Osteocyte (in vitro differentiated cells): ENCODE measurements around the gene WDR93. TPM values are rescaled to one million over a fixed set of nuclear protein-coding genes. Genes with fewer than 3 reads are reported as not detected.

Experiments used
- DNase-seq: peaks from one replicate; pipeline ENCODE4 v3.0.0; 2021; ENCODE audit warnings: mixed read lengths; ENCODE audit not compliant: unreplicated experiment; ENCODE audit errors: extremely low spot score
- H3K27ac Mint-ChIP-seq: one replicate; pipeline ENCODE4 v1.8.0; 2021; ENCODE audit warnings: mild to moderate bottlenecking, mixed read lengths; ENCODE audit not compliant: unreplicated experiment
- H3K27me3 Mint-ChIP-seq: one replicate; pipeline ENCODE4 v1.8.0; 2021; ENCODE audit warnings: mixed read lengths; ENCODE audit not compliant: unreplicated experiment
- H3K36me3 Mint-ChIP-seq: one replicate; pipeline ENCODE4 v1.8.0; 2021; ENCODE audit warnings: mixed read lengths; ENCODE audit not compliant: unreplicated experiment
- H3K4me1 Mint-ChIP-seq: one replicate; pipeline ENCODE4 v1.8.0; 2021; ENCODE audit warnings: mixed read lengths; ENCODE audit not compliant: unreplicated experiment
- H3K4me3 Mint-ChIP-seq: one replicate; pipeline ENCODE4 v1.8.0; 2021; ENCODE audit warnings: mild to moderate bottlenecking, moderate library complexity, mixed read lengths; ENCODE audit not compliant: unreplicated experiment
- H3K9me3 Mint-ChIP-seq: one replicate; pipeline ENCODE4 v1.8.0; 2021; ENCODE audit warnings: mixed read lengths; ENCODE audit not compliant: unreplicated experiment
- total RNA-seq: library from RNA; stranded (reverse); gene quantifications from 2 replicates; pipeline ENCODE4 v1.2.1, GENCODE V29; 2021
- TF ChIP-seq, protein P1 (sequence below): fragments of 200-600 bp; sonication (generic); IDR thresholded peaks from 2 replicates; pipeline ENCODE4 v1.5.0; 2021; ENCODE audit warnings: antibody characterized with exemption, mild to moderate bottlenecking, moderate library complexity

The WDR93 gene
- total RNA-seq, 1 donor from 2014 or later = 0.19 TPM

DNA sequence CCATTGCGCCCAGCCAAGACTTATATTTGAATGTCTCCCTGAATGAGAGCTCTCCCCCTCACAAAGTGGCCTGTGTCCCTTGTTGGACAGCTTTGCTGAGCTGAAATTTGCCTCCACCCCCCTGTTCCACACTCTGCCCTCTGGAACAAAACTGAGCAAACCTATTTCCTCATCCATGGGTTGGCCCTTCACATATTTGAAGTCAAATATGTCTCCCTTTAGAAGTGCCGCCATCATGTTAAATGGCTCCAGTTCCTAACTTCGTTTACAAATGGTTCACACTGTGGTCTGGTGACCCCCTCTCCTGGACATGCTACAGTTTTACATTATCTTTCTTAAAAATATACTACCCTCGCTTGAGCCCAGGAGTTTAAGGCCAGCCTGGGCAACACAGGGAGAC is 16.1 kb upstream of the WDR93 start:
- Mint-ChIP-seq H3K9me3 (no peaks in the 10 kb centered on the region), H3K36me3 (no peaks in the 10 kb centered on the region), H3K27me3 (no peaks in the 10 kb centered on the region), H3K4me3 (no peak overlapping the region), H3K4me1 (peaks cover 5% of the 10 kb centered on the region), H3K27ac (no peak overlapping the region)
- DNase-seq = no peak
- TF ChIP-seq, protein P1, sequence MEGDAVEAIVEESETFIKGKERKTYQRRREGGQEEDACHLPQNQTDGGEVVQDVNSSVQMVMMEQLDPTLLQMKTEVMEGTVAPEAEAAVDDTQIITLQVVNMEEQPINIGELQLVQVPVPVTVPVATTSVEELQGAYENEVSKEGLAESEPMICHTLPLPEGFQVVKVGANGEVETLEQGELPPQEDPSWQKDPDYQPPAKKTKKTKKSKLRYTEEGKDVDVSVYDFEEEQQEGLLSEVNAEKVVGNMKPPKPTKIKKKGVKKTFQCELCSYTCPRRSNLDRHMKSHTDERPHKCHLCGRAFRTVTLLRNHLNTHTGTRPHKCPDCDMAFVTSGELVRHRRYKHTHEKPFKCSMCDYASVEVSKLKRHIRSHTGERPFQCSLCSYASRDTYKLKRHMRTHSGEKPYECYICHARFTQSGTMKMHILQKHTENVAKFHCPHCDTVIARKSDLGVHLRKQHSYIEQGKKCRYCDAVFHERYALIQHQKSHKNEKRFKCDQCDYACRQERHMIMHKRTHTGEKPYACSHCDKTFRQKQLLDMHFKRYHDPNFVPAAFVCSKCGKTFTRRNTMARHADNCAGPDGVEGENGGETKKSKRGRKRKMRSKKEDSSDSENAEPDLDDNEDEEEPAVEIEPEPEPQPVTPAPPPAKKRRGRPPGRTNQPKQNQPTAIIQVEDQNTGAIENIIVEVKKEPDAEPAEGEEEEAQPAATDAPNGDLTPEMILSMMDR = no peak

DNA sequence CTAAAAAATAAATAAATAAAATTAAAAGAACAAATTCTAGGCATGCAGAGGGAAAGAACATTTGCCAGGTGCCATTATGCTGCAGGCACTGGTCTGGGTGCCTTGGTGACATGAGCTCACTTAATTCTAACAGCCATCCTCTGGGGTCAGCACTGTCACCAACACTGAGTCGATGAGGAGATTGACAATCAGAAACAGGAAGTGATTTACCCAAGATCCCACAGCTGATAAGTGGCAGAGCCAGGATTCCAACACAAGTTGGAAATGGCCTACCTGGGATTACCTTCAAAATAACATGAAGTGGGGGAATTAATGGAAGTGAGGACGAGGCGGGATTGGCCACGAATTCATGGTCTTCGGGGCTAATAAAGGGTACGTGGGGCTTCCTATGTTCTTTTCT is 15.0 kb upstream of the WDR93 start:
- peak; percentile 30 for DNase-seq
- Mint-ChIP-seq H3K27me3 (no peaks in the 10 kb centered on the region), H3K27ac (no peak overlapping the region), H3K4me3 (no peak overlapping the region), H3K36me3 (peaks cover 2% of the 10 kb centered on the region), H3K4me1 (peaks cover 10% of the 10 kb centered on the region), H3K9me3 (no peaks in the 10 kb centered on the region)
- TF ChIP-seq, protein P1 = no peak

DNA sequence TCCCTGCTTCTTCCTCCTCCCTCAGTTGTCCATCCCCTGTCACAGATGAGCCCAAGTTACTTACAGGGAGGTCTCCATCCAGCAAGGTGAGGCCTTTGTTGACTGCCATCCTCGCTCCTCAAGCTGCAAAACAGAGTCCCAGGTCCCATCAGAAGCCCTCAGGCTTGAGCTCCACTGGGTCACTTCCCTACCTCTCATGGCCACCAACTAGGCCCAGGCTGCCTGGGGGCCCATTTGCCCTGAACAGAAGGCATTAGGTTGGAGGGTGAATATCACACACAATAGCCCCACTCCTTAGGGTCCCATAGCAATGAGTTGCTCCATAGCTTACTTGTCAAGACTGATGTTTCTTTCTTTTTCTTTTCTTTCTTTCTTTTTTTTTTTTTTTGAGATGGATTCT is 13.2 kb upstream of the WDR93 start:
- Mint-ChIP-seq H3K9me3 (no peaks in the 10 kb centered on the region), H3K27me3 (no peaks in the 10 kb centered on the region), H3K4me3 (no peak overlapping the region), H3K4me1 (peaks cover 12% of the 10 kb centered on the region), H3K36me3 (peaks cover 7% of the 10 kb centered on the region), H3K27ac (no peak overlapping the region)
- DNase-seq = peak; percentile 76
- TF ChIP-seq, protein P1 = no peak

DNA sequence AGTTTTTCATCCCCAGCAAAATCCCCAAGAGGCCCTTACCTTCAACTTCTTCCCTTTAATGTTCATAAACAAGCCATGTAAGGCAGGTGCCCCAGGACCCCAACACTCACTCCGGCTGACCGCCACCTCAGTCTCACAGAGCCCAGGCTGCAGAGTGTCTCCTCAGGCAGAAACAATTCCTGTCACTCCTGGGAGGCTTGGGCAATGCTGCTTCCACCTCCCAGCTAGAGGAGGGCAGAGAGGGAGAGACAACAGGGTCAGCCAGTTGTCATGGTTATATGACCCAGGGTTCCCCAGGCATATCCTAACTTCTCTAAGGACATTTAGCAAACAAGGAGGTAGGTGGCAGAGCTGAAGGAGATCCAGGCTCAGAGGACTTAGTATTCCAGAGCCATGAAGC is 11.4 kb upstream of the WDR93 start, which contains the start of gene PLIN1:
PLIN1 (minus strand) TSS at position 156 of the 400 bp plus-strand sequence. CDS start 1,878 bp downstream, outside the sequence.
- Mint-ChIP-seq H3K27ac (no peak within 1 kb of the TSS), H3K4me1 (peaks cover 9% of the 10 kb centered on the region), H3K9me3 (no peaks in the 10 kb centered on the region), H3K4me3 (no peak within 1 kb of the TSS), H3K27me3 (no peaks in the 10 kb centered on the region), H3K36me3 (peaks cover 17% of the 10 kb centered on the region)
- TF ChIP-seq, protein P1 = no peak
- DNase-seq = no peak

DNA sequence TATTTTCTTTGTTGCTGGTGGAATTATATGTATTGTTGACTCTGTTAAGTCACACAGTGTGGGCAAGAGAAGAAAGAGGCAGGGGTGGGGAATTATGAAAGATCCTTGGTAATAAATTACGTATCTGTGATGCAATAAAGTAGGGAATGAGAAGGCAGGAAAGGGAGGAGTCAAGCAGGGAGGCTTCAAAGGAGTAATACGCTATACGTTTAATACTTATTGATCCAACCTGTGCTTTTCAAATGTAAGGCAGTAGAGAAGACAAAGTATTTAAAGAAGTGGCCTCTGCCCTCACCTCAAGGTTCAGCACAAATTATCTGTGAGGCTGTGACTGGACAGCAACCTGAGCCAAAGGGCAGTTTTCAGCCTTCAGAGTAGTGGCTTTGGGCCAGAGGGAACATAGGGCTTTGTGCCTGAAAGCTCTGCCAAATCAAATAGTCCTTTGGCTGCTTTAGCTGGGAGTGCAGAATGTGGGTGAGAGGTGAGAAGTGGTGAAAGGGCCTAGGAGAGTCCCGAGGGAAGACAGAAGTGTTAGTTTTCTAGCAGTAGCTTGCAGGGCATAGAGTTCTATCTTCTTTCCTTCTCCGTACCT is 10.2 kb upstream of the WDR93 start:
- Mint-ChIP-seq H3K27me3 (no peaks in the 10 kb centered on the region), H3K4me1 (peaks cover 9% of the 10 kb centered on the region), H3K27ac (no peak overlapping the region), H3K36me3 (peaks cover 18% of the 10 kb centered on the region), H3K9me3 (no peaks in the 10 kb centered on the region), H3K4me3 (no peak overlapping the region)
- DNase-seq = no peak
- TF ChIP-seq, protein P1 = no peak
